ENCODE measurements around the gene TSC22D2.
A peak's percentile ranks its signal among the peaks of the same experiment; 100 is the strongest.

Gene TSC22D2

DNA sequence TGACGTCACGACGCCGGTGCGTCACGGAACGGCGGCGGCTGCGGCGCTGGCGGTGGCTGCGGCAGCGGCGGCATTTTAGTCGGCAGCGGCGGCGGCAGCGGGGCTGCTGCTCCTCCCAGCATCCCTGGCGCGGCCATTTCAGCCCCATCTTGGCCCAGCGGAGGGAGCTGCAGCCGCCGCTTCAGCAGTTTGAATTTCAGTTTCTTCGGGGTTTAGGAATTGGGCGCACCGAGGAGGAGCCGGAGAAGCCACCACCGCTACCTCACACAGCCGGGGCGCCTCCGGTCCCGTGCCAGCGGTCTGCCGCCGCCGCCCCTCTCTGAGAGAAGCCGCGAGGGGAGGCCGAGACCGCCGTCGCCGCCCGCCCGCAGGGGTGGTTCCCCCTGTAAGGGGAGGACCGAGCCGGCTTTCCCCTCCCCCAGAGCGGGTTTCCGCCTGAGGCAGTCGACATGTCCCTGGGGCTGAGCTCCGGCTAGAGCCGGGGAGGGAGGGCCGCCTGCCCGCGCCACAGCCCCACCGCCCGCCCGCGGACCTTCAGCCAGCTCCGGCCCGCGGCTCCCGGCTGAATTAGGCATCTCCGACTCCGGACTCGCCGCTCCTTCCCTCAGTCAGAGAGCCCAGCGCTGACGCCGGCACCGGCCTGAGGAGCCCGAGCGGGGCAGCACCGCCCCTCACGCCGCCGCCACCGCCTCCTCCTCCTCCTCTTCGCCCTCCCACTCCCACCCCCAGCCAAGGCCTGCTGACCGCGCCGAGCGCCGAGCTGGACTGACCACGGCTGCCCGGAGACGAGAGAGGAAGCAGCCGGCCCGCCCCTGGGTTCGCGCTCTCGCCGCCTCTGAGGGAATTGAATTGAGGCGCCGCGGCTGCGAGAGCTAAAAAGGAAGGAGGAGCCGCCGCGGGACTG lies at the start of gene TSC22D2:
TSS of gene TSC22D2 (plus strand) at position 78 of the 904 bp plus-strand sequence. CDS start 1,053 bp downstream, outside the sequence.
- peak; percentile 92 to 98 for DNase-seq

GRCh38 chr3:150359381-150359780 lies 48.7 kb upstream of the TSC22D2 start:
- no peak for DNase-seq

GRCh38 chr3:150360966-150361365 lies 47.1 kb upstream of the TSC22D2 start:
- no peak for DNase-seq

DNA sequence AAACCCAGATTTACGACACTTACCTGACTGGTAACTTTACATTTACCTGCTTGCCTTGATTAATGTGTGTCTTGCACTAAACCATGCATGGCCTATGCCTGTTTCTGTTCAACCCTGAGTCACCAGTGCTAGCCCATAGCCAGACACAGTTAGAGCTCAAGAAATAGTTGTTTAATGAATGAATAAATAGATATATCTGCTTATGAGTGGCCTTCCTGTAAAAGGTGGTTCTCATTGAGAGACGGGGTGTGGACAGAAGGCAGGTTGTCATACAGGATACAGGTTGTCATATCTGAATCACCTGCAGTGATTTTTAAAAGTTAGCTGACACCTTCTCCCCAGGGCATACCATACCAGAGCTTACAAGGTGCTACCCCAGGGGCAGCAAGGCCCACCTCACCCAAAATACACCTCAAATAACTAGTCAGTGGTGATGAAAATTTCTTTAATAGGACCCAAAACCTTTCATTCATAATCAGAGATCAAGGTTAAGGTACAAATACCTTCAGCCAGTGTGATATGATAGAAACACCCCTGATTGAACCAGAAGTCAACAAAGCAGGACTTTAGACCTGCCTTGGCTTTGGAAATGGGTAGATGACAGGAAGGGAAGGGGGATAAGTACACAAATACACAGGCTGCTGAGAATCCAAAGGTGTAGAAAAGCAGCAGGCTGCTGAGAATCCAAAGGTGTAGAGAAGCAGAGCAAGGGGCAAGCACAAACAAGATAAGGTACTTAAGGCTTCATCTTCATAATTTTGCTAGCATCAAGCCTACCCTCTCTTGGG lies 45.4 kb upstream of the TSC22D2 start:
- no peak for DNase-seq

DNA sequence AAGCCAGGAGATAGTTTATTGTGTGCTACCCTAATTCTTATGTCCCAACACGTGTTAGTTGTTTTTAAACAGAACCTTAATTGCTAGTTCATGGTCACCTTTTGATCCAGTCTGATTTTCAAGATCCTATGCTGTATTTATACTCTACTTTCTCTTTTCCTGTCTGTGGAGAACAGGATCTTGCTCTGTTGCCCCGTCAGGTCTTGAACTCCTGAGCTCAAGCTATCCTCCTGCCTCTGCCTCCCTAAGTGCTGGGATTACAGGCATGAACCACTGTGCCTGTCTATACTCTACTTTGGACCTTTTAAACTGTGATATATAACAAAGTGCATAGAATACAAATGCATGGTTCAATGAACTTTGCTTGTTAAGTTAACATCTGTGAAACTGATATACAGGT lies 44.7 kb upstream of the TSC22D2 start:
- no peak for DNase-seq

- no peak for DNase-seq
Measured at GRCh38 chr3:150365132-150365604, 42.9 kb upstream of the TSC22D2 start.

- DNase-seq: peak; percentile 33 to 85
Measured at GRCh38 chr3:150367757-150368156, 40.3 kb upstream of the TSC22D2 start.

- peak in 1 of 2 experiments; percentile 36 for DNase-seq
Measured at GRCh38 chr3:150370122-150370602, 37.9 kb upstream of the TSC22D2 start.

DNA sequence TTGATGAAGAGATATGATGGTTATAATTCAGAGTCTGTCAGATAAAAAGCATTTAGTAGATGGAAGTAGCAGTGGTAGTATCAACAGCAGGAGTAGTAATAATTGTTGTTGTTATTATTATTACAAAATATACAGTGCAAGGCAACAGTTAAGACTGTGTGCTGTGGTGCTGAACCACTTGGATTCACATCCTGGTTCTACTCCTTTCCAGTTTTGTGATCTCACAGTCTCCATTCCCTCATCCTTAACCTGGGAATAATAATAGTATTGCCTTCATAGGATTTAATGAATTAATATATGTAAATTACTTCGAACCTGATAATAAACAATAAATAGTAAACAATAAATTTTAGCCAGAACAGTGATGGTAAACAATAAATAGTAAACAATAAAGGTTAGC lies 37.1 kb upstream of the TSC22D2 start:
- DNase-seq: no peak

DNA sequence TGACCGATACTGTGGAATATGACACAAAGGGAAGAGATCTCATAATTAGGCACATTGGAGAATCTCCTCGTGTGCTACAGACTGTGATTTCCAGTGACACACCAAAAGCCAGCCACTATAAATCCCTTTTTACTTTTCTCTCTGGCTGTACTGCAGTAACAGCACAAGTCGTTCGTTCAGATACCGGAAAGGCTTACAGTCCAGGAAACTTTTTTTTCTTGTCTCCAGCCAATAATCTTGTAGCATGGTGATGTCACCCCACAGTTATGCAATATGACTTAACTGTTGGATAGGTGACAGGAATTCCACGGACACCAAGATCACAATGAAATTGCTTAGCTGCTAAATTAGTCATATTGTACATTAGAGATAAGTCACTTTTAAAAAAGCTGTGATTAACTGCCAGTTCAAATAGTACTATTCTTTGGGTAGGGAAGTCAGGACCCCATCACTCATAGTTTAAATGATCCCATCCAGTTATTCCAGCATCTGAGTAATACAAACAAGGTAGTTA lies 36.3 kb upstream of the TSC22D2 start:
- peak; percentile 67 to 85 for DNase-seq

- DNase-seq: no peak
Measured at GRCh38 chr3:150372320-150372719, 35.8 kb upstream of the TSC22D2 start.

DNA sequence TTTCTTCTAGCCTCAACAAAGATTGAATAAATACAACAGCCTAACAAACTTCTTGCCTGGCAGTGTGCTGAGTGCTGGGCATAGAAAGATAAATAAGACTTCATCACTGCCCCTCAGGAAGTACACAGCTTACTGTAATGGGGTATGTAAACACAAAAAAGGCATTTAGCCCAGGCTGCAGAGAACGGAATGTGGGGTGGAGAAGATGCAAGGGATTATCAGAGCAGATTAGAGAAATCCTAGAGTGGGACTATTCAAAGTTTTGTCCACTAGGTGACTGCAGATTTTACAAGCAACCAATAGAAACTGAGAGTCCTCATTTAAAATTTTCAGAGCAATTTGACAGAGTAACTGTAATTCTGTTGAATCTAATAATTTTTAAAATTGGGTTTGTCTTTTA lies 35.4 kb upstream of the TSC22D2 start:
- DNase-seq: no peak

DNA sequence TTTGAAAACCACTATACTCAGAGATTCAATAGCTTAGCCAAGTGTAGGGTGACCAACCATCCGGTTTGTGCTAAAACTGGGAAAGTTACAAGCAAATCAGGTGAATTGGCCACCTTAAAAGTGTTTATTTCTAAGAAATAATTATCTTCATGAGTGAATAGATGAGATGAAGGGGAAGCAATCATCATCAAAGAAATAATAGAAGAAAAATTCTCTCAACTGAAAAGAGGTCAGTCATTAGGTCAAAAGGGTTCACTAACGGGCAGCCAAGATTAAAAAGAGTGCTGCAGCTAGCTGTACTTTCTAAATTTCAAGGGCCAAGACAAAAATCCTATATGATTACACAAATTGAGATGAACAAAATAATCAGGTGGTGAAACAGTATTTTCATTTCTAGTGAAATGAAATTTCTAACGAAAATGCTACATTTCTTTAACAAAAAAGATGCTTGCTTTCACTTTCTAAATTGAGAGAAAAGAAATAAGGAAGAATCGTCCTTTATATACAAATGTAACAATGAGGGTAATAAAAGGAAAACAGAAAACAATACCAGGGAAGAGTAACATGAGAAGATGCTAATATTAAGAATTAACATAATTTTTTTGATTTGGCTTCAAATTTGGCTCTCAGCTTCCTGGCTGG lies 34.7 kb upstream of the TSC22D2 start:
- no peak for DNase-seq

DNA sequence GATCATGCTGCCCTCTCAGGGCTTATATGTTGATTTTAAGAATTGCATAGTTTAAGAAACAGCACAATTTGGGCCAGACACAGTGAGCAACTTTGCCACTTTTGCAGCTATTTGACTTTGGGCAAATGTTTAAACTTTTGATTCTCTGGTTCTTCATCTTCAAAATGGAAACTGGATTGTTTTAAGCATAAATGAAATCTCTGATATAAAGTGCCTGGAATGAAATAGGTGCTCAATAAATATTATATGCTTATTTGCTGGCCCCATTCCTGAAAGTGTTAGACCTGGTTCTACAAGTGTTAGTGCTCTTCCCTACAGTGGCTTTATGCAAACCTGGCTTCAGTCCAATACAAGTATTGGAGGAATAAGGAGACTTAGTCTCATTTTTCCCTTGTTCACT lies 33.1 kb upstream of the TSC22D2 start:
- DNase-seq: no peak

- no peak for DNase-seq
Measured at GRCh38 chr3:150376001-150376848, 31.9 kb upstream of the TSC22D2 start.

- no peak for DNase-seq
Measured at GRCh38 chr3:150377601-150378300, 30.3 kb upstream of the TSC22D2 start.

DNA sequence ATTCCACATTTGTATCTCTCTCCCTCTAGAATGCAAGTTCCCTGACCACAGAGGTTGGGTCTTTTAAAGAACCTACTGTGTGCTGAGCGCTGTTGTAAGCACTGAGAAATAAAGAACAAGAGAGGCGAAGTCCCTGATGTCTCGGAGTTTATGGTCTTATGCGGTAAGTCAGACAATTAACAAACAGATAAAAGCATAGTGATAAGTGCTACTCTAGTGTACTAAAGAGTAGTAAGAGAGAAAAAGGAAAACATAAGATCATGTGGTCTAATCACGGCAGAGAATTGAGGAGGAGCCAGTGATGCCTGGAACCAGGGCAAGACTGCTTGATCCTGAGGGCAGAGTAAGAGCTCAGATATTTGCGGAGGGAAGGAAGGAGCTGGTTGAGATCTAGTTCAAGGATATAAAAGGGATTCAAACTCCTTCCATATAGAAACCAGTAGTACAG lies 29.8 kb upstream of the TSC22D2 start:
- no peak for DNase-seq

DNA sequence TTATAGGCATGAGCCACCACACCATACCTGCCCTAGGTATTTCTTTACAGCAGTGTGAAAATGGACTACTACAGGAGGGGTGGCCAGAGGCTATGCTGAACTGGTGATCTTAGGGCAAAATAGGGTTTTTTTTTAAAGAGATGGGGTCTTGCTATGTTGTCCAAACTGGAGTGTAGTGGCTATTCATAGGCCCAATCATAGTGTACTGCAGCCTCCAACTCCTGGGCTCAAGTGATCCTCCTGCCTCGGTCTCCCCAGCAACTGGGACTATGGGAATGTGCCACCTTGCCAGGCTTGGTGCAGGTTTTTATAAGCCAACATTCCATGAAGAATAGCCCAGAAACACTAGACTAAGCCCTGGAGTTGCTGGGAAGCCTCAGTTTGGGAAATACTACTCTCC lies 28.6 kb upstream of the TSC22D2 start:
- no peak for DNase-seq

- no peak for DNase-seq
Measured at GRCh38 chr3:150384296-150385212, 23.5 kb upstream of the TSC22D2 start.
